ENCODE data around the gene SHPK. TPM values are rescaled to one million over a fixed set of nuclear protein-coding genes. Genes with fewer than 3 reads are reported as not detected.
"Not testable (repeated sequence)": the region's sequence is repeated elsewhere in the genome, so short reads cannot be mapped to it uniquely, and the experiment has no call there.

Gene SHPK
- total RNA-seq, 1 donor from 2014 or later, result 21.8 TPM

- Mint-ChIP-seq H3K4me3 (no peak overlapping the region), H3K9me3 (no peaks in the 10 kb centered on the region)
- no peak for DNase-seq (ENCODE audit: low read depth, low spot score)
Observed at GRCh38 chr17:3583456-3583855, 52.6 kb downstream of the SHPK start.

GRCh38 chr17:3582915-3583314, 53.1 kb downstream of the SHPK start:
- H3K27me3 Mint-ChIP-seq (ENCODE audit: low read depth), result no peaks in the 10 kb centered on the region
- H3K4me3 Mint-ChIP-seq, result no peak overlapping the region
- no peaks in the 10 kb centered on the region for H3K9me3 Mint-ChIP-seq
- H3K36me3 Mint-ChIP-seq (ENCODE audit: low read depth), result peaks cover 16% of the 10 kb centered on the region
- no peak overlapping the region for H3K27ac Mint-ChIP-seq (ENCODE audit: unreplicated experiment)
- no peak for TF ChIP-seq CTCF (conservative IDR thresholded peaks at IDR 0.05)
- H3K4me1 Mint-ChIP-seq, result no peaks in the 10 kb centered on the region
- DNase-seq (ENCODE audit: low read depth, low spot score), result no peak

More at GRCh38 chr17:3583456-3583855, 52.6 kb downstream of the SHPK start:
- no peaks in the 10 kb centered on the region for H3K4me1 Mint-ChIP-seq
- H3K36me3 Mint-ChIP-seq (ENCODE audit: low read depth), result peaks cover 16% of the 10 kb centered on the region
- no peaks in the 10 kb centered on the region for H3K27me3 Mint-ChIP-seq (ENCODE audit: low read depth)
- no peak for TF ChIP-seq CTCF (conservative IDR thresholded peaks at IDR 0.05)
- no peak overlapping the region for H3K27ac Mint-ChIP-seq (ENCODE audit: unreplicated experiment)

- not testable (repeated sequence) for H3K4me3 Mint-ChIP-seq; H3K27ac Mint-ChIP-seq (ENCODE audit: unreplicated experiment); H3K4me1 Mint-ChIP-seq; H3K27me3 Mint-ChIP-seq (ENCODE audit: low read depth); DNase-seq (ENCODE audit: low read depth, low spot score); H3K9me3 Mint-ChIP-seq
- H3K36me3 Mint-ChIP-seq (ENCODE audit: low read depth), result peaks cover 16% of the 10 kb centered on the region
Observed at GRCh38 chr17:3578667-3579066, 57.4 kb downstream of the SHPK start.

- no peak for DNase-seq (ENCODE audit: low read depth, low spot score)
- H3K36me3 Mint-ChIP-seq (ENCODE audit: low read depth), result peaks cover 12% of the 10 kb centered on the region
- H3K4me3 Mint-ChIP-seq, result no peak overlapping the region
- H3K27ac Mint-ChIP-seq (ENCODE audit: unreplicated experiment), result no peak overlapping the region
- H3K27me3 Mint-ChIP-seq (ENCODE audit: low read depth), result no peaks in the 10 kb centered on the region
- H3K9me3 Mint-ChIP-seq, result no peaks in the 10 kb centered on the region
- H3K4me1 Mint-ChIP-seq, result no peaks in the 10 kb centered on the region
- no peak for TF ChIP-seq CTCF (conservative IDR thresholded peaks at IDR 0.05)
Observed at GRCh38 chr17:3576970-3577369, 59.1 kb downstream of the SHPK start.

- DNase-seq (ENCODE audit: low read depth, low spot score), result no peak
- Mint-ChIP-seq H3K27ac (ENCODE audit: unreplicated experiment) (no peak overlapping the region), H3K27me3 (ENCODE audit: low read depth) (no peaks in the 10 kb centered on the region), H3K4me1 (no peaks in the 10 kb centered on the region), H3K9me3 (no peaks in the 10 kb centered on the region), H3K36me3 (ENCODE audit: low read depth) (peaks cover 9% of the 10 kb centered on the region), H3K4me3 (no peak overlapping the region)
- no peak for TF ChIP-seq CTCF (conservative IDR thresholded peaks at IDR 0.05)
Observed at GRCh38 chr17:3575511-3575910, 60.5 kb downstream of the SHPK start.

GRCh38 chr17:3574231-3574630, 61.8 kb downstream of the SHPK start:
- DNase-seq (ENCODE audit: low read depth, low spot score), result no peak
- no peak for TF ChIP-seq CTCF (conservative IDR thresholded peaks at IDR 0.05)
- Mint-ChIP-seq H3K27me3 (ENCODE audit: low read depth) (no peaks in the 10 kb centered on the region), H3K27ac (ENCODE audit: unreplicated experiment) (no peak overlapping the region), H3K4me1 (no peaks in the 10 kb centered on the region), H3K9me3 (no peaks in the 10 kb centered on the region), H3K36me3 (ENCODE audit: low read depth) (peaks cover 7% of the 10 kb centered on the region), H3K4me3 (no peak overlapping the region)

All from neural crest cell (in vitro differentiated cells).